HL-60 (cell line): ENCODE data around the gene IL18BP.

Experiments used
- CTCF ChIP-seq: IDR thresholded peaks from one replicate; pipeline ENCODE4 v1.5.1; 2011; ENCODE audit warnings: low read length, control low read depth, inconsistent platforms; ENCODE audit not compliant: insufficient read depth
- POLR2AphosphoS5 ChIP-seq: IDR thresholded peaks from 2 replicates; pipeline ENCODE4 v1.6.1; 2012; ENCODE audit warnings: low read depth
- TF ChIP-seq, protein P1 (sequence below): IDR thresholded peaks from 2 replicates; pipeline ENCODE4 v1.6.1; 2012; ENCODE audit warnings: low read depth; ENCODE audit not compliant: insufficient replicate concordance

- TF ChIP-seq, protein P1, sequence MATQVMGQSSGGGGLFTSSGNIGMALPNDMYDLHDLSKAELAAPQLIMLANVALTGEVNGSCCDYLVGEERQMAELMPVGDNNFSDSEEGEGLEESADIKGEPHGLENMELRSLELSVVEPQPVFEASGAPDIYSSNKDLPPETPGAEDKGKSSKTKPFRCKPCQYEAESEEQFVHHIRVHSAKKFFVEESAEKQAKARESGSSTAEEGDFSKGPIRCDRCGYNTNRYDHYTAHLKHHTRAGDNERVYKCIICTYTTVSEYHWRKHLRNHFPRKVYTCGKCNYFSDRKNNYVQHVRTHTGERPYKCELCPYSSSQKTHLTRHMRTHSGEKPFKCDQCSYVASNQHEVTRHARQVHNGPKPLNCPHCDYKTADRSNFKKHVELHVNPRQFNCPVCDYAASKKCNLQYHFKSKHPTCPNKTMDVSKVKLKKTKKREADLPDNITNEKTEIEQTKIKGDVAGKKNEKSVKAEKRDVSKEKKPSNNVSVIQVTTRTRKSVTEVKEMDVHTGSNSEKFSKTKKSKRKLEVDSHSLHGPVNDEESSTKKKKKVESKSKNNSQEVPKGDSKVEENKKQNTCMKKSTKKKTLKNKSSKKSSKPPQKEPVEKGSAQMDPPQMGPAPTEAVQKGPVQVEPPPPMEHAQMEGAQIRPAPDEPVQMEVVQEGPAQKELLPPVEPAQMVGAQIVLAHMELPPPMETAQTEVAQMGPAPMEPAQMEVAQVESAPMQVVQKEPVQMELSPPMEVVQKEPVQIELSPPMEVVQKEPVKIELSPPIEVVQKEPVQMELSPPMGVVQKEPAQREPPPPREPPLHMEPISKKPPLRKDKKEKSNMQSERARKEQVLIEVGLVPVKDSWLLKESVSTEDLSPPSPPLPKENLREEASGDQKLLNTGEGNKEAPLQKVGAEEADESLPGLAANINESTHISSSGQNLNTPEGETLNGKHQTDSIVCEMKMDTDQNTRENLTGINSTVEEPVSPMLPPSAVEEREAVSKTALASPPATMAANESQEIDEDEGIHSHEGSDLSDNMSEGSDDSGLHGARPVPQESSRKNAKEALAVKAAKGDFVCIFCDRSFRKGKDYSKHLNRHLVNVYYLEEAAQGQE = no peak
- TF ChIP-seq CTCF = no peak
- no peak for TF ChIP-seq POLR2AphosphoS5
Measured at GRCh38 chr11:71996517-71996916, 2.2 kb upstream of the IL18BP start.
